ENCODE measurements around the gene STRBP.
"Not testable (repeated sequence)": the region's sequence is repeated elsewhere in the genome, so short reads cannot be mapped to it uniquely, and the experiment has no call there.

Gene STRBP

GRCh38 chr9:123218831-123219230, 49.6 kb downstream of the STRBP start:
- H3K4me3 ChIP-seq (ENCODE audit: low read depth, low read length), result no peak overlapping the region
- no peak for TF ChIP-seq CTCF (conservative IDR thresholded peaks at IDR 0.05; ENCODE audit: low read depth, low read length)

GRCh38 chr9:123217128-123217654, 51.2 kb downstream of the STRBP start:
- H3K4me3 ChIP-seq (ENCODE audit: low read depth, low read length), result no peak overlapping the region
- DNase-seq (ENCODE audit: low read depth), result peak; percentile 57
- TF ChIP-seq CTCF (conservative IDR thresholded peaks at IDR 0.05; ENCODE audit: low read depth, low read length), result no peak

More at GRCh38 chr9:123218831-123219230, 49.6 kb downstream of the STRBP start:
- no peak for DNase-seq (ENCODE audit: low read depth)

- DNase-seq (ENCODE audit: low read depth), result no peak
- no peak for TF ChIP-seq CTCF (conservative IDR thresholded peaks at IDR 0.05; ENCODE audit: low read depth, low read length)
- no peak overlapping the region for H3K4me3 ChIP-seq (ENCODE audit: low read depth, low read length)
Observed at GRCh38 chr9:123216251-123216797, 52.1 kb downstream of the STRBP start.

GRCh38 chr9:123211081-123211480, 57.3 kb downstream of the STRBP start:
- no peak for TF ChIP-seq CTCF (conservative IDR thresholded peaks at IDR 0.05; ENCODE audit: low read depth, low read length)
- no peak for DNase-seq (ENCODE audit: low read depth)
- no peak overlapping the region for H3K4me3 ChIP-seq (ENCODE audit: low read depth, low read length)

- H3K4me3 ChIP-seq (ENCODE audit: low read depth, low read length), result no peak overlapping the region
- no peak for TF ChIP-seq CTCF (conservative IDR thresholded peaks at IDR 0.05; ENCODE audit: low read depth, low read length)
- DNase-seq (ENCODE audit: low read depth), result no peak
Observed at GRCh38 chr9:123208626-123209174, 59.7 kb downstream of the STRBP start.

GRCh38 chr9:123206065-123206464, 62.3 kb downstream of the STRBP start:
- H3K4me3 ChIP-seq (ENCODE audit: low read depth, low read length), result no peak overlapping the region
- DNase-seq (ENCODE audit: low read depth), result no peak
- TF ChIP-seq CTCF (conservative IDR thresholded peaks at IDR 0.05; ENCODE audit: low read depth, low read length), result no peak

GRCh38 chr9:123201083-123201482, 67.3 kb downstream of the STRBP start:
- TF ChIP-seq CTCF (conservative IDR thresholded peaks at IDR 0.05; ENCODE audit: low read depth, low read length), result no peak
- DNase-seq (ENCODE audit: low read depth), result no peak
- no peak overlapping the region for H3K4me3 ChIP-seq (ENCODE audit: low read depth, low read length)

GRCh38 chr9:123200469-123200868, 67.9 kb downstream of the STRBP start:
- not testable (repeated sequence) for DNase-seq (ENCODE audit: low read depth); H3K4me3 ChIP-seq (ENCODE audit: low read depth, low read length)
